ENCODE data around the gene MYH14. TPM values are rescaled to one million over a fixed set of nuclear protein-coding genes. Genes with fewer than 3 reads are reported as not detected.

Gene MYH14
- total and polyA plus RNA-seq, 2 of the 4 experiments (the other 2 are of a cell fraction), result not detected

DNA sequence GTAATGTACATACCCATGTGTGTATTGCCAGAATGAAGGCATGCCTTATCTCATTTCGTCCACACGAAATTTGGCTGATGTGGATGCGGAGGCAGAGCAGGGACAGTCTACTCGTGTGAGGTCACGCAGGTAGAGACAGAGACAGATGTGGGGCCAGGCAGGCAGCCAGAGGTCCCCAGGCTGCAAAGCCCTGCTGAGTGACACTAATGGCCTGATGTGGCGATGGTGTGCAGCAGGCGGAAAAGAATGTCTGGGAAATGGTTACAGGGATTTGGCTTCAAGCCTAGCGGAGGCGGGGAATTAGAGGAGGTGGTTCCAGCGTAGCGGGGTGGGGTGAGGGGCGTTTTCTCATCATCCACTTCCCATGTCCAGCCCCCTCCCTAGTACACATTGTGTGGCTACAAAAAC is 36.1 kb upstream of the MYH14 start:
- Histone ChIP-seq H2BK20ac (ENCODE audit: low read depth, low read length) (no peak overlapping the region), H3K56ac (ENCODE audit: extremely low read depth, insufficient read depth, low read length) (no peak overlapping the region), H3K9me1 (ENCODE audit: insufficient read depth, low read length) (no peaks in the 10 kb centered on the region), H2AK5ac (ENCODE audit: low read depth, low read length) (no peak overlapping the region), H3K4me2 (ENCODE audit: low read depth, low read length) (no peak overlapping the region), H3K9ac (ENCODE audit: low read depth, low read length) (no peak overlapping the region), H3K9me3 (ENCODE audit: control insufficient read depth, insufficient read depth, low read length) (peaks cover 19% of the 10 kb centered on the region), H3K36me3 (ENCODE audit: control insufficient read depth, insufficient read depth, low read length) (no peaks in the 10 kb centered on the region), H3K18ac (ENCODE audit: low read depth, low read length) (no peak overlapping the region), H4K20me1 (ENCODE audit: insufficient read depth, low read length) (no peaks in the 10 kb centered on the region), H4K8ac (ENCODE audit: low read depth in 2 of 2, low read length in 2 of 2) (no peak overlapping the region), H3K27ac (ENCODE audit: insufficient read depth, low read length) (no peak overlapping the region), H3K4me3 (ENCODE audit: insufficient read depth, low read depth, low read length) (no peak overlapping the region), H3K4me1 (ENCODE audit: control insufficient read depth, insufficient read depth, low read length) (no peaks in the 10 kb centered on the region), H3K4ac (ENCODE audit: low read depth, low read length) (no peak overlapping the region), H2BK5ac (ENCODE audit: low read depth, low read length, poor library complexity, severe bottlenecking) (no peak overlapping the region), H2AK9ac (replicated peaks; ENCODE audit: low read depth, low read length, poor library complexity) (no peak overlapping the region), H4K5ac (ENCODE audit: low read depth, low read length) (no peak overlapping the region), H4K91ac (ENCODE audit: insufficient read depth, low read depth, low read length) (no peak overlapping the region), H3K23ac (ENCODE audit: low read depth, low read length) (no peak overlapping the region), H3K14ac (replicated peaks; ENCODE audit: low read depth, low read length) (no peak overlapping the region), H2AFZ (replicated peaks; ENCODE audit: low read length, poor library complexity) (no peak overlapping the region), H3K79me1 (ENCODE audit: low read depth in 1 of 2, low read length in 2 of 2) (no peaks in the 10 kb centered on the region), H3K27me3 (ENCODE audit: control insufficient read depth, insufficient read depth, low read length) (no peaks in the 10 kb centered on the region), H2BK120ac (ENCODE audit: low read depth, low read length) (no peak overlapping the region), H2BK15ac (ENCODE audit: low read depth, low read length) (no peak overlapping the region)
- ChIA-PET CTCF (no interaction called here), POLR2A (ENCODE audit: unreplicated experiment) (no interaction called here)
- in situ Hi-C loops (cut with MboI; ENCODE audit: low sequenced_read_pairs) (no loop called here), dilution Hi-C loops (cut with HindIII; ENCODE audit: low sequenced_read_pairs, unreplicated experiment) (no loop called here), intact Hi-C loops (cut with micrococcal nuclease) (no loop called here)
- TF ChIP-seq CEBPB (IDR thresholded peaks at IDR 0.05; ENCODE audit: low read depth, low read length), result no peak
- no peak for TF ChIP-seq MAFK (IDR thresholded peaks at IDR 0.05; ENCODE audit: low read depth, low read length)
- no peak for TF ChIP-seq NFE2L2 (IDR thresholded peaks at IDR 0.05; ENCODE audit: low read depth, low read length)
- TF ChIP-seq, protein P1, sequence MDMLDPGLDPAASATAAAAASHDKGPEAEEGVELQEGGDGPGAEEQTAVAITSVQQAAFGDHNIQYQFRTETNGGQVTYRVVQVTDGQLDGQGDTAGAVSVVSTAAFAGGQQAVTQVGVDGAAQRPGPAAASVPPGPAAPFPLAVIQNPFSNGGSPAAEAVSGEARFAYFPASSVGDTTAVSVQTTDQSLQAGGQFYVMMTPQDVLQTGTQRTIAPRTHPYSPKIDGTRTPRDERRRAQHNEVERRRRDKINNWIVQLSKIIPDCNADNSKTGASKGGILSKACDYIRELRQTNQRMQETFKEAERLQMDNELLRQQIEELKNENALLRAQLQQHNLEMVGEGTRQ (IDR thresholded peaks at IDR 0.05; ENCODE audit: low read depth, low read length), result no peak
- TF ChIP-seq RAD21 (IDR thresholded peaks at IDR 0.05; ENCODE audit: low read length), result no peak
- TF ChIP-seq RCOR1 (IDR thresholded peaks at IDR 0.05; ENCODE audit: insufficient replicate concordance, low read length), result no peak
- TF ChIP-seq, protein P2, sequence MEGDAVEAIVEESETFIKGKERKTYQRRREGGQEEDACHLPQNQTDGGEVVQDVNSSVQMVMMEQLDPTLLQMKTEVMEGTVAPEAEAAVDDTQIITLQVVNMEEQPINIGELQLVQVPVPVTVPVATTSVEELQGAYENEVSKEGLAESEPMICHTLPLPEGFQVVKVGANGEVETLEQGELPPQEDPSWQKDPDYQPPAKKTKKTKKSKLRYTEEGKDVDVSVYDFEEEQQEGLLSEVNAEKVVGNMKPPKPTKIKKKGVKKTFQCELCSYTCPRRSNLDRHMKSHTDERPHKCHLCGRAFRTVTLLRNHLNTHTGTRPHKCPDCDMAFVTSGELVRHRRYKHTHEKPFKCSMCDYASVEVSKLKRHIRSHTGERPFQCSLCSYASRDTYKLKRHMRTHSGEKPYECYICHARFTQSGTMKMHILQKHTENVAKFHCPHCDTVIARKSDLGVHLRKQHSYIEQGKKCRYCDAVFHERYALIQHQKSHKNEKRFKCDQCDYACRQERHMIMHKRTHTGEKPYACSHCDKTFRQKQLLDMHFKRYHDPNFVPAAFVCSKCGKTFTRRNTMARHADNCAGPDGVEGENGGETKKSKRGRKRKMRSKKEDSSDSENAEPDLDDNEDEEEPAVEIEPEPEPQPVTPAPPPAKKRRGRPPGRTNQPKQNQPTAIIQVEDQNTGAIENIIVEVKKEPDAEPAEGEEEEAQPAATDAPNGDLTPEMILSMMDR (conservative IDR thresholded peaks at IDR 0.05; ENCODE audit: low read depth, low read length), result no peak
- no peak for TF ChIP-seq MAZ (IDR thresholded peaks at IDR 0.05; ENCODE audit: borderline replicate concordance, low read depth, low read length)
- BruUV-seq (replicated peaks), result no TSS peak
- no peak for DNase-seq
- WGBS, 2 experiments (ENCODE audit: extremely low coverage in 2 of 2, insufficient read length in 1 of 2), result 0% methylated on average over 5 of the region's 12 CpGs; no CpG with 5 or more reads in 1 of the 2 experiments
- ATAC-seq (ENCODE audit: low read depth), result no peak

Measured in IMR-90 (cell line).